ENCODE measurements around the gene NAIF1.

The NAIF1 gene

GRCh38 chr9:128061275-128061960 is 5.7 kb downstream of the NAIF1 start:
- TF ChIP-seq TAF1 (IDR thresholded peaks at IDR 0.05; ENCODE audit: low read depth) (no peak), CREB1 (IDR thresholded peaks at IDR 0.05; ENCODE audit: low read depth) (no peak), TCF12 (IDR thresholded peaks at IDR 0.05; ENCODE audit: low read depth) (no peak), EGR1 (IDR thresholded peaks at IDR 0.05) (no peak), MAX (IDR thresholded peaks at IDR 0.05) (no peak), RAD21 (IDR thresholded peaks at IDR 0.05; ENCODE audit: low read depth) (no peak), YY1 (IDR thresholded peaks at IDR 0.05; ENCODE audit: low read depth) (no peak), TEAD4 (IDR thresholded peaks at IDR 0.05) (no peak), FOXM1 (IDR thresholded peaks at IDR 0.05; ENCODE audit: borderline replicate concordance, low read depth) (no peak), CEBPB (IDR thresholded peaks at IDR 0.05) (no peak), USF1 (IDR thresholded peaks at IDR 0.05) (no peak), REST (IDR thresholded peaks at IDR 0.05; ENCODE audit: low read depth) (no peak), ZBTB7A (IDR thresholded peaks at IDR 0.05; ENCODE audit: low read depth) (no peak), EP300 (IDR thresholded peaks at IDR 0.05; ENCODE audit: borderline replicate concordance) (no peak)

- no peak for TF ChIP-seq TEAD4 (IDR thresholded peaks at IDR 0.05)
- TF ChIP-seq YY1 (IDR thresholded peaks at IDR 0.05; ENCODE audit: low read depth): no peak
- no peak for TF ChIP-seq RAD21 (IDR thresholded peaks at IDR 0.05; ENCODE audit: low read depth)
- no peak for TF ChIP-seq EGR1 (IDR thresholded peaks at IDR 0.05)
- no peak for TF ChIP-seq MAX (IDR thresholded peaks at IDR 0.05)
- TF ChIP-seq EP300 (IDR thresholded peaks at IDR 0.05; ENCODE audit: borderline replicate concordance): no peak
- no peak for TF ChIP-seq USF1 (IDR thresholded peaks at IDR 0.05)
- TF ChIP-seq CEBPB (IDR thresholded peaks at IDR 0.05): no peak
- TF ChIP-seq FOXM1 (IDR thresholded peaks at IDR 0.05; ENCODE audit: borderline replicate concordance, low read depth): no peak
- TF ChIP-seq NFIC (IDR thresholded peaks at IDR 0.05): no peak
- no peak for TF ChIP-seq REST (IDR thresholded peaks at IDR 0.05; ENCODE audit: low read depth)
- TF ChIP-seq TCF12 (IDR thresholded peaks at IDR 0.05; ENCODE audit: low read depth): no peak
- TF ChIP-seq CREB1 (IDR thresholded peaks at IDR 0.05; ENCODE audit: low read depth): no peak
- TF ChIP-seq ZBTB7A (IDR thresholded peaks at IDR 0.05; ENCODE audit: low read depth): no peak
- TF ChIP-seq TAF1 (IDR thresholded peaks at IDR 0.05; ENCODE audit: low read depth): no peak
Observed at GRCh38 chr9:128059365-128059983, 7.6 kb downstream of the NAIF1 start.

GRCh38 chr9:128057724-128058409 is 9.3 kb downstream of the NAIF1 start:
- TF ChIP-seq USF1 (IDR thresholded peaks at IDR 0.05) (no peak), RAD21 (IDR thresholded peaks at IDR 0.05; ENCODE audit: low read depth) (no peak), CEBPB (IDR thresholded peaks at IDR 0.05) (no peak)

GRCh38 chr9:128056887-128057723 is 10.0 kb downstream of the NAIF1 start:
- TF ChIP-seq EP300 (IDR thresholded peaks at IDR 0.05; ENCODE audit: borderline replicate concordance) (no peak), RAD21 (IDR thresholded peaks at IDR 0.05; ENCODE audit: low read depth) (no peak), FOXM1 (IDR thresholded peaks at IDR 0.05; ENCODE audit: borderline replicate concordance, low read depth) (no peak), CEBPB (IDR thresholded peaks at IDR 0.05) (no peak), ZBTB7A (IDR thresholded peaks at IDR 0.05; ENCODE audit: low read depth) (no peak), TEAD4 (IDR thresholded peaks at IDR 0.05) (no peak), TCF12 (IDR thresholded peaks at IDR 0.05; ENCODE audit: low read depth) (no peak)

All from Ishikawa (cell line).